ENCODE data around the gene TBX20.

DNA sequence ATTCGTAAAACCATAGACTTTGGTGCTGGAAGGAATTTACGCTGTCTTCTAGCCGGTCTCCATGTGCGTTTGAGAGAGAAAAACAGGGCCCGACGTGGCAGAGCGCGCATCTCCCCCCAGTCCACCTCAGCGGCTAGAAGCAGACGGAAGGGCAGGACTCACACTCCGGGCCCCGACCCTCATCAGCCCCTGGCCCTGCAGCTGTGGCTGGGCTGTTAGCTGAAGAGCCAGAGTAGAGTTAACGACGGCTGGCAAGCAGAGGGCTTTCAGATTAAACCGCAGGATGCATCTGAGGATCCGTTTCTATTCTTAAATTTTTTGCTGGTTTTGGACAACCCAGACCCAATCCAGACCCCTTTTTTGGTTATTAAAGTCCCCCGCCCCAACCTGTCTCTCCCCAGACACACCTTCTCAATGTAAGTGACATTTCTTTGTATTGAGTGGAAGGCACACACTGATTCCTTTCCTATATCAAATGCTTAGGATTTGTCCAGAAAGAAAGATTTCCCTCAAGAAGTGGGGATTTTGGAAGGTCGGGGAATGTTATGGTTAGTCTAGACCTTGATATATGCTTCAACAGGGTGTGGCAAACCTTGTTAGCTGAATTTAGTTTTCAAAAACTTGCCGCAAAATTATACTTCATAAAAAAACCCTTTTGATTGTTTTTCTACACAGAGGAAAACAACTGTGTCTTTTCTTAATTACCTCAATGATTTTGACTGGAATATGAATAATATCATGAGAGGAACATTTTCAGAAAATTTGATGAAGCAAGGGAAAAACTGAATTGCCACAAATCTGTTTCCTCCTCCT is 1.7 kb upstream of the TBX20 start:
- no peak for TF ChIP-seq SRY (CRISPR knock-in tag; IDR thresholded peaks at IDR 0.05)
- TF ChIP-seq, protein P1, sequence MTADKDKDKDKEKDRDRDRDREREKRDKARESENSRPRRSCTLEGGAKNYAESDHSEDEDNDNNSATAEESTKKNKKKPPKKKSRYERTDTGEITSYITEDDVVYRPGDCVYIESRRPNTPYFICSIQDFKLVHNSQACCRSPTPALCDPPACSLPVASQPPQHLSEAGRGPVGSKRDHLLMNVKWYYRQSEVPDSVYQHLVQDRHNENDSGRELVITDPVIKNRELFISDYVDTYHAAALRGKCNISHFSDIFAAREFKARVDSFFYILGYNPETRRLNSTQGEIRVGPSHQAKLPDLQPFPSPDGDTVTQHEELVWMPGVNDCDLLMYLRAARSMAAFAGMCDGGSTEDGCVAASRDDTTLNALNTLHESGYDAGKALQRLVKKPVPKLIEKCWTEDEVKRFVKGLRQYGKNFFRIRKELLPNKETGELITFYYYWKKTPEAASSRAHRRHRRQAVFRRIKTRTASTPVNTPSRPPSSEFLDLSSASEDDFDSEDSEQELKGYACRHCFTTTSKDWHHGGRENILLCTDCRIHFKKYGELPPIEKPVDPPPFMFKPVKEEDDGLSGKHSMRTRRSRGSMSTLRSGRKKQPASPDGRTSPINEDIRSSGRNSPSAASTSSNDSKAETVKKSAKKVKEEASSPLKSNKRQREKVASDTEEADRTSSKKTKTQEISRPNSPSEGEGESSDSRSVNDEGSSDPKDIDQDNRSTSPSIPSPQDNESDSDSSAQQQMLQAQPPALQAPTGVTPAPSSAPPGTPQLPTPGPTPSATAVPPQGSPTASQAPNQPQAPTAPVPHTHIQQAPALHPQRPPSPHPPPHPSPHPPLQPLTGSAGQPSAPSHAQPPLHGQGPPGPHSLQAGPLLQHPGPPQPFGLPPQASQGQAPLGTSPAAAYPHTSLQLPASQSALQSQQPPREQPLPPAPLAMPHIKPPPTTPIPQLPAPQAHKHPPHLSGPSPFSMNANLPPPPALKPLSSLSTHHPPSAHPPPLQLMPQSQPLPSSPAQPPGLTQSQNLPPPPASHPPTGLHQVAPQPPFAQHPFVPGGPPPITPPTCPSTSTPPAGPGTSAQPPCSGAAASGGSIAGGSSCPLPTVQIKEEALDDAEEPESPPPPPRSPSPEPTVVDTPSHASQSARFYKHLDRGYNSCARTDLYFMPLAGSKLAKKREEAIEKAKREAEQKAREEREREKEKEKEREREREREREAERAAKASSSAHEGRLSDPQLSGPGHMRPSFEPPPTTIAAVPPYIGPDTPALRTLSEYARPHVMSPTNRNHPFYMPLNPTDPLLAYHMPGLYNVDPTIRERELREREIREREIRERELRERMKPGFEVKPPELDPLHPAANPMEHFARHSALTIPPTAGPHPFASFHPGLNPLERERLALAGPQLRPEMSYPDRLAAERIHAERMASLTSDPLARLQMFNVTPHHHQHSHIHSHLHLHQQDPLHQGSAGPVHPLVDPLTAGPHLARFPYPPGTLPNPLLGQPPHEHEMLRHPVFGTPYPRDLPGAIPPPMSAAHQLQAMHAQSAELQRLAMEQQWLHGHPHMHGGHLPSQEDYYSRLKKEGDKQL (CRISPR knock-in tag; IDR thresholded peaks at IDR 0.05; ENCODE audit: low read depth) = no peak
- no peak for TF ChIP-seq SP1 (IDR thresholded peaks at IDR 0.05)
- TF ChIP-seq SP1 (CRISPR knock-in tag; IDR thresholded peaks at IDR 0.05) = no peak
